Stomach (tissue), 4 donors: Measurements from ENCODE around the gene BCL3.

Source experiments
- POLR2A ChIP-seq, 4 donors: fragments of 450-650 bp; IDR thresholded peaks; one replicate each; pipeline ENCODE4 v1.6.1; 2016; ENCODE audit warnings: antibody characterized with exemption in 4 of 4, control low read depth in 2 of 4, mild to moderate bottlenecking in 1 of 4, moderate library complexity in 1 of 4
- TF ChIP-seq, protein P1 (sequence below), 7 experiments: fragments of 450-650 bp in 4 of 7; fragments of 200-600 bp in 3 of 7; sonication (generic) in 3 of 7; IDR thresholded peaks; one replicate each; pipeline ENCODE4 v1.5.1; 2016 to 2019; ENCODE audit warnings: antibody characterized with exemption in 7 of 7, control low read depth in 2 of 7, mild to moderate bottlenecking in 1 of 7

DNA sequence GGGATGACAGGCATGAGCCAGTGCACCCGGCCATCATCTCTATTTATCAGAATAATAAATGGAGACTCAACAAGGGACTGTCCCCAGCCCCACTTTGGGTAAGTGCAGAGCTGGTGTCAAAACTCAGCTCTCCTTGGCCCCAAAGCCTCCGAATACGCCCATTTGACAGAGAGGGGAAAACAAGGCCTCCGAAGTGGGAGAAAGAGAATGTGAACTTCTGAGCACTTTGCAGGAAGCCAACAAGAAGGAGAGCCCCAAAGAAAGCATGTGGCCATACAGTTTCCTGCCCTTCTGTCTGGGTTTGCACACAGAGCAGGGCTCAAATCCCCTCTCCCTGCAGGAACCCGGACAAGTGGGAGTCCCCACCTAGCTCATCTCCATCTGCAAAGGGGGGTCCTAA is 48.0 kb upstream of the BCL3 start:
- no peak for TF ChIP-seq POLR2A (IDR thresholded peaks at IDR 0.05)
- TF ChIP-seq, protein P1, sequence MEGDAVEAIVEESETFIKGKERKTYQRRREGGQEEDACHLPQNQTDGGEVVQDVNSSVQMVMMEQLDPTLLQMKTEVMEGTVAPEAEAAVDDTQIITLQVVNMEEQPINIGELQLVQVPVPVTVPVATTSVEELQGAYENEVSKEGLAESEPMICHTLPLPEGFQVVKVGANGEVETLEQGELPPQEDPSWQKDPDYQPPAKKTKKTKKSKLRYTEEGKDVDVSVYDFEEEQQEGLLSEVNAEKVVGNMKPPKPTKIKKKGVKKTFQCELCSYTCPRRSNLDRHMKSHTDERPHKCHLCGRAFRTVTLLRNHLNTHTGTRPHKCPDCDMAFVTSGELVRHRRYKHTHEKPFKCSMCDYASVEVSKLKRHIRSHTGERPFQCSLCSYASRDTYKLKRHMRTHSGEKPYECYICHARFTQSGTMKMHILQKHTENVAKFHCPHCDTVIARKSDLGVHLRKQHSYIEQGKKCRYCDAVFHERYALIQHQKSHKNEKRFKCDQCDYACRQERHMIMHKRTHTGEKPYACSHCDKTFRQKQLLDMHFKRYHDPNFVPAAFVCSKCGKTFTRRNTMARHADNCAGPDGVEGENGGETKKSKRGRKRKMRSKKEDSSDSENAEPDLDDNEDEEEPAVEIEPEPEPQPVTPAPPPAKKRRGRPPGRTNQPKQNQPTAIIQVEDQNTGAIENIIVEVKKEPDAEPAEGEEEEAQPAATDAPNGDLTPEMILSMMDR (IDR thresholded peaks at IDR 0.05): no peak
